Measurements from ENCODE around the gene METAP1D.

Gene METAP1D

DNA sequence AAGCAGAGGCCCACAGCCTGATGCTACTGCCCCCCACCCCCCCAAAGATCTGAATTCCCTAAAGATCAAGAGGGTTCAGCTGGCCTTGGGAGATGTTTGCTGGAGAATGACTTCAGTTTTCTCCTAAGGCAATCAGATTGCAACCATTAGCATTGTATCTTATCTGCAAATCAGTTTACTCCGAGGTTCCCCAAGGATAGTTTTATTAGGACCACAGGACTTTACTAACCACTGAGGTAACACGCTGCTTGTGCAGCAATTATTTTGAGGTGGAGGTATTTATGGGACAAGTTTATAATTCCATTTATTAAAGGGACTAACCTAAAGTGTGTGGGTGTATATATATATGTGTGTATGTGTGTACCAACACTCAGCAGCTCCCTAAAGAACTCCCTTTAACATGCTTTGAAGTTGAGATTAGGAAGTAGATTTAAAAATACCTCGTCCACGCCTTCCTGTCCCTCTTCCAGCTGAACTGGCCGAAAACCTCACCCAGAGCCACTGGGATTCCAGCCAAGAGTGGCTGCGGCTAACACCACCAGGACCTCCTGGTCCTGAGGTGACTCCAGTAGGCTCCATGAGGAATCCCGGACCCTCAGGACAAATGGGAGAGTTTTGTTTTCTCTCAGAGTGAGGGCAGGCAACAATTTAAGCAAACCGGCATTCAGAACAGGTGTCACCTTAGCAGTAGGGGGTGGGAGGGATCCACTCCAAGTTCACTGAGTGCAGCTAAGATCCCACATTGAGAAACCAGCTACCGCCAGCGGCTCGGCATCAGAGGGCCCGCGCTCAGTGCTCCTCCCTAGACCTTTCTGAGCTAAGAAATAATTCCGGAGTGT is 82.6 kb downstream of the METAP1D start:
- DNase-seq: no peak

- DNase-seq: no peak
Measured at GRCh38 chr2:172082944-172083627, 83.3 kb downstream of the METAP1D start.

DNA sequence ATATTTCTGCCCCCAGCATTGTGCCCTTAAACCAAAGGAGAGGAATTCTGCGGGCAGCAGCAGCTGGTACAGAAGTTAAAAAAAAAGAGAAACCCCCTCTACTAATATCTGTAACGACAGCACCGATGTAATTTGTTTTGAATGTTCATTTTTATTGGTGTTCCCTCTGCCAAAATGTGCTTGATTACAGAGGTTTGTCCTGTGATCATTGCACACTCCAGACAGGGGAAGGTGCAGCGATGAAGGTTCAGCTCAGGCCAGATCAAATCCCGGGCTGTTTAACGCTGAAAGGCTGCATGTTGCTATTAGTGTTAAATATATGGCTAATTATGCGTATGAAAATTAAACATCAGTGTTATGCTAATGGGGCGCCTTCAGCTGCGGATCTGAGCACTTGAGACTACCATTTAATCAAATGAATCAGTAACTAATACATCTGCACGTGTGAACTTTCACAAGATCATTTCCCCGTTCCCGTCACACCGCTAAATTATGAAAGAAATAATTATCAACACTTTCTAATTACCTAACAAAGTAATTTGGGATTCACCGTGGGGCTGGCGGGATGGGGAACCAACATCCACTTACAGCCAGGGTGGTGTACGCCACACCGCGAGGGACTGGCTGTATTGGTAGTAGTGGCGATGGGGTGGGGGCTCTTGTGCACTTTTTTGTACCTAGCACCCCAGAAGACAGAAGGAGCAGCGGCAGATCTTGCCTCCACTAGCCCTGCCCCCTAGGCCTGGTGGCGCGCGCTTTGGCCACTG is 84.1 kb downstream of the METAP1D start:
- no peak for DNase-seq

DNA sequence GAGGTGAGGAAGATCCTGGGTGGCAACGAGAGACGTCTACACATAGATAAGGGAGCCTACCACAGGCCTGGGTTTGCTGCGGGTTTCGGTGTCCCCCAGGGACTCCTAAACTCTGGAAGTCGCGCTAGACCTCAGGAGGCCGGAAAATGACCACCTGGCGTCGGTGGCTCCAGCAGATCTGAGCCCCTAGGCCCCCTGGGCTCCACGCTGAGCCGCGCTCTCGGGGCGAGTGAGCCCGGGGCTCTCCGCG is 84.6 kb downstream of the METAP1D start:
- DNase-seq: no peak

DNA sequence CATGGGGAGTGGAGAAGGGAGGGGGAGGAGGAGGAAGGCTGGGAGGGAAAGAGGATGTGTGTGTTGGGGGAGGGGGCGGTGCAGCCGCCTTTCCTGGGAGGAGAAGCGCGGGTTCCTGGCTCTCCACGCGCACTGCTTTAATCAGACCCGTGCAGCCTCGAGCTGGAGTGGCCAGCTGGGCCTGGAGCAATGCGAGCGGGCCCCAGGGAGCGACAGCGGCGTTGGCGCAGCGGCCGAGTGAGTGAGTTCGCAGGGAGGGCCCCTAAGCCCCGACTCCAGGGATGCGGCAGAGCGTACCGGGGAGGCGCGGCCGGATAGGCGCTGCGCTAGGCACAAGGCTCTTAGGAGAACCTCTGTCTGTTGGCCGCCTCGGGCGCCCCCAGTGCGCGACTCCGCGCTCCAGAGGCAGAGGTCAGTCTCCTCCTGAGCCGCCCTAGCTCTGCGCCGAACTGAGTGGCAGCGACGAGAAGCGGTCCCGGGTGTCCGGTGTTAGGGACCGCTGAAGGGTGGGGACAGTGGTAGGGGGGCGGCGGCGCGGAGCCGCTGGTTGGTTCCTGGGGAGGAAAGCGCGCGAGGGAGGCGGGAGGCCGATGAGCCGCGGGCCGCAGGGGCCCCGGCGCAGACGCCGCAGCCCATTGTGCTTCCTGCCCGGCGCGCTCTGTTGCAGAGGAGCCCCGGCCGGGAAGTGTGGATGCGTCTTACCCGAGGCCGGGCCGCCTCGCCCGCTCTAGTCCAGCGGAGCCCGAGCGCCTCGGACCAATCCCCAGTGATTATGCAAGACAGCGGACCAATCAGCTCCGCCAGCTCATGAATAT is 85.1 kb downstream of the METAP1D start:
- no peak for DNase-seq

- no peak for DNase-seq
Measured at GRCh38 chr2:172085460-172086159, 85.9 kb downstream of the METAP1D start, which contains the start of gene DLX1. Gene DLX1, plus strand, starts transcription at chr2:172085507. Its CDS starts 171 bp downstream, at chr2:172085678.

DNA sequence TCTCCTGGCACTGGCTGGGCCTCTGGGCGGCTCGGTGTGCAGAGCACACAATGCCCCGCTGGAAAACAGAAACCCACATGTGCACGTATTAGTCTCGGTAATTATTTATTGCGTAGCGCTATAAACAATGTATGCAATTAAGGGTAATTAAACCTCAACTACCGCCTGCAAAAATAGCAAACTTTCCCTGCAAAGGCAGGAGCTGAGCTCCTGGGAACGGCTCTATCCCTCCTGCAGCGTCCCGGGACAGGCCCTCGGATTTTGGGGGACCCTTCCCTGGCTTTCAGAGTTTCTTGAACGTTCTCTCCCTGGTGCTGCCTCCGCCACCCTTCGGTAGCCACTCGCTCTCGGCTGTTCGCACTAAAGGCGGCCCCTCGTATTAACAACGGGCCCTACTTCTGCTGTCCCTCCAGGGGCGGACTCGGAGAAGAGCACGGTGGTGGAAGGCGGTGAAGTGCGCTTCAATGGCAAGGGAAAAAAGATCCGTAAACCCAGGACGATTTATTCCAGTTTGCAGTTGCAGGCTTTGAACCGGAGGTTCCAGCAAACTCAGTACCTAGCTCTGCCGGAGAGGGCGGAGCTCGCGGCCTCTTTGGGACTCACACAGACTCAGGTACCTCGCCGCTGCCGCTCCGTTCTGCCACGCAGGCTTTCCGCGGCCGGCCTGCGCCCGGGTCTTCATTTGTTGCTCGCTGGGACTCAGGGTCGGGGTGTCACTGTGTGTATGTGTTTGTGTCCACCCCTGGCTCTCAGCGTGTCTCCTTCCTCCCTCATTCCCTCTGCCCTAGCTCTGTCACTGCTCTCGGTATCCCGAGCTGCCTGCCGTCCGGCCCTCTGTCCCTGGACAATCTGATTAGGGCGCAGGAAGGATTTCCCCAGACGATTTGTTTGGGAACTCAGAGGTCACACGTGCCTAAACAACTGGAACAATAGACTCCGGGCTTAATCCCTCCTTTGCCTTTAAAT is 86.8 kb downstream of the METAP1D start:
- DNase-seq: no peak

DNA sequence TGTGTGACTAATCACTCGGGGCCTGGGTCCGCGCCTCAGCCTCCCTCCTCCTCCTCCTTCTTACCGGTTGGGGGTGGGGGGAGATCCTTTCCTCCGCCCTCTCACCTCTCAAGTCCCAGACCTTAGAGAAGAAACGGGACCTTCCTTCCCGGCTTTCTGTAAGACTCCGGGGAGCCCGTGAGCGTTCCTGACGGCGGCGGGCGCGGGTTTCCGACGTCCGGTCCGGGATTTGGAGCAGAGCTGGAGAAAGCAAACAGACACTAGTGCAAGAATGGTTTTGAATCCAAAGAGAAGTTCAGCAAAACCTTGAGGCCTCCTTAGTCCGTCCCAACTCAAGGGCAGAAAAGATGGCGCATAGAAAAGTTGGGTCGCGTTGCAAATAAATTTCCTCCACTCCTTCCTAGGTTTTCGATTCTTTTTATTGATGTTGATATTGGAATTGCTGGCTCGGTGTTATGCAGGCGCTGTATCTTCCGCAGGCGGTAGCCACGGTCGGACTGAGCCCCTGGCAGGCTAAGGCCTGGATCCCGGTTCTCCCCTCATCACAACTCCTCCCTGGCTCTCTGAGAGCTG is 87.5 kb downstream of the METAP1D start:
- no peak for DNase-seq

- DNase-seq: no peak
Measured at GRCh38 chr2:172087780-172088244, 88.1 kb downstream of the METAP1D start.

DNA sequence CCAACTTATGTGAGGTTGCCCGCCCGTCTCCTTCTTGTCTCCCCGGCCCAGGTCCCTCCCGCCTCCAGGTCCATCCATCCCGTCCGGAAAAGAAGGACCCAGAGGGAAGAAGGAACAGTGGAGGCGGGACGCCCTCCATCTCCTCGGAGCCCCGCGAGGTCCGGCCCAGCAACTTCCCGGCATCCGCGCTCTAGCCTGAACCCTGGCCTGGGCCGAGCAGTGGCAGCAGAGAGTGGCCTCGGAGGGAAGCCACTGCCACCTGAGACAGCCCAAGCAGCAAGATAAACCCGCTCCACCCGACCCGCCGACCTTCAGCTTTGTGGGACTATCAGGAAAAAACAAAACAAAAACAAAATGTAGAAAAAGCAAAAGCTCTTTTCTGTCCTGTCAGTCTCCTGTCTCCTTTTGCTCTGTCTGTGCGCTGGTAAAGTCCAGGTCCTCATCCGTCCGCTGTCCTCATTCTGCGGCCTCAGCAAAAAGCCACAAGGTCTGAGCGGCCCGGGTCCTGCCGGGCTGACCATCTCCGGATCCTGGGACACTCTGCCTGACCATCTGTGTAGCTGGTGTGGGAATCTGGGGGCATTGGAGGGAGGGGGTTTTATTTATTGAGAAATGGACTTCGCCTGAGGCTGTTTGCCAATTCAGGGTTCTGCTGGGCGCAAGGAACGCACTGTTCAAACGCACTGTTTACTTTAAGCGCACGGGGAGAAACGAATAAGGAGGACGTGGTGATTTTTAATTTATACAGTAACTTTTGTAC is 88.7 kb downstream of the METAP1D start:
- no peak for DNase-seq

- no peak for DNase-seq
Measured at GRCh38 chr2:172089005-172089504, 89.3 kb downstream of the METAP1D start.

DNA sequence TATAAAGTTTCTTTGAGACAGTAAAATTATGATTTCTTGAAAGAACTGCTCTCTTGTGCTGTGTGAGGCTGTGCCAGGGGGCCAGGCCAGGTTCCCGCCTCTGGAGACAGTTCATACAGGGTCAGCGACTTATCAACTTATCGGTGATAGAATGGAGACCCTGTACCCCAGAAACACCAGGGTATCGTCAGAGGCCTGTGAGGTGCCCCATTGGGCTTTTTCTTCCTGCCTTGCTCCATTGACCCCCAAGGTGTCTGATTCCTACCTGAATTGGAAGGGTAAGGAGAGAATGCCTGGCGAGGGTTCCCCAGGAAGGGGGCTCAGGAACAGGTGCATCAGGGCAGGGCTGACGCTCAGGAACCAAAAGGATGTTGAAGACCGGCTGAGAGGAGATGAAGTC is 89.9 kb downstream of the METAP1D start:
- no peak for DNase-seq

DNA sequence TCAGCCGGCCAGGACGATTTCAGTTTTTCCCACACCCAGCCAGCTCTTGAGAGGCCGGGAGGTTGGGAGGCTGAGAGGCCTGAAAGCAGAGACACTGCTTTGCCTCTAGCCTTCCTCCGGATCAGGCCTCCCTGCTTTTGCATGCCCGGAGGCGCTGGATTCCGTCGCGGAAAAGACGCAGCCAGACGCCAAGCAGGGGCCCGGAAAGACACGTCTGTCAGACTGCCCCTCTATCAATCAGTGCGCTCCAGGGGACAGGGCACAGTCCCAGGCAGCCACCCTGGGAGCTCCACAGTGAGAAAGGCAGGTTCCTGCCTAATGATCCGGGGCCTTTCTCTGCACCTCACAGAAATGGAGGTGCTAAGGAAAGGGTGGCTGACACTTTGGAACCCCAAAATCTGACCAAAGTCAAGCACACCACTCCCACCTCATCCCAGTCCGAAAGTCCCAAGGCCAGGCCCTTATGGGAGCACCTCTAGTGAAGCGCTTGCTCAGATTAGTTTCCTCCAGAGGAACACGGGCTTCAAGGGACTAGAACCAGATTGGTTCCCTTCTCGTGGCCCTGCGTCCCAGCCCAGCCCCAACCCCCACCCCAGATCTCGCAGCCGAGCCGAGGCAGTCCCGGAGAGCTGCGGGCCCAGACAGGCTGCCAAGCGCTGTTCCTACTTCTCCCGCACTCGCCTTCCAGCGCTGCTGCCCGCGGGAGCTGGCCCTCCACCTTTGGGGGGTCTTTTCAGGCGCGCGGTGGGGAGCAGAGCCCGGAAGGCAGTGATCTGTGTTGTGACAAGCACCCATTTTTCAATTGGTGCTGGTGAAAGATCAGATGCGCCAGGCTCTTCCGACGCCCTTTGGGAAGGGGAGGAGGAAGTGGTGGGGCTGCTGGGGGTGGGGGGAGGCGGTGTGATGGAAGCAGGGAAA is 90.5 kb downstream of the METAP1D start:
- no peak for DNase-seq

GRCh38 chr2:172091000-172091641 is 91.4 kb downstream of the METAP1D start:
- no peak for DNase-seq

DNA sequence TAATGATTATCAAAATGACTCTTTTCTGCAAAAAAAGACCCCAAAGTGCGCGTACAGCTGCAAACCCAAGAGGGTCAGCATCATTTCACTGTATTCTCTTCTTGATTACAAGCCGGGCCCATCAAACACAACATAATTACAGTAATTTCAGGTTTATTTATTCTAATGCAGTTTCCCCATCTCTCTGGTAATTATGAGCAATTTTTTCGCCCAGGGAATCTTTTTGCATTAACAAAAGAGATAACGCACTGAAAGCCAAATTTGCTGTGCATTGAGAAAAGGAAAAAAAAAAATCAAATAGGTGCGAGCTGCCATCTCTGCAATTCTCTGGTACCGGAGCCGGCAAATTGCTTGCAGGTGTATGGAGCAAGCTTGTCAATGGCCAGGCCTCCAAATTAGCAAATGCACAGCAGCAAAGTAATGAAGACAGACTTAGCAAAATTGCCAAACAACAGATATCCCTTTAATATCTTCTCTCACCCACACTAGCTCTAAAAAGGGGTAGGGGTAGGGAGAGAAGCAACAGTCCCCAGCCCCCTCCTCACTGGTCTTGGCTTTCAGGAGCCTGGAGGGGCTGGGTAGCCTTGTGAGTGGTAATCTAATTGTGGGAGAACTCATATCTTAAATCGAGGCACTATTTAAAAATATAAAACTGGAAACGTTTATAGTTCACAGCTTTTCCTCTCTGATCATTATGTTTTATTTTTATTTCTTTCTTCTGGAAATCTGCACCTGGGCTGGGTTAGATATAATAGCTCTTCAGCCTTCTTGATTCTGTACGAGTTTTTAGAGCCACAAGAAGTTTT is 92.2 kb downstream of the METAP1D start:
- no peak for DNase-seq

- no peak for DNase-seq
Measured at GRCh38 chr2:172092716-172093415, 93.1 kb downstream of the METAP1D start.
